HG02610 (cell line): ENCODE data around the gene PHLPP1.

Experiments used
- ATAC-seq: cut with Tn5 transposase; IDR thresholded peaks from one replicate; pipeline ENCODE4 v1.9.1; 2021; ENCODE audit warnings: mild to moderate bottlenecking, moderate library complexity; ENCODE audit not compliant: unreplicated experiment

Gene PHLPP1

DNA sequence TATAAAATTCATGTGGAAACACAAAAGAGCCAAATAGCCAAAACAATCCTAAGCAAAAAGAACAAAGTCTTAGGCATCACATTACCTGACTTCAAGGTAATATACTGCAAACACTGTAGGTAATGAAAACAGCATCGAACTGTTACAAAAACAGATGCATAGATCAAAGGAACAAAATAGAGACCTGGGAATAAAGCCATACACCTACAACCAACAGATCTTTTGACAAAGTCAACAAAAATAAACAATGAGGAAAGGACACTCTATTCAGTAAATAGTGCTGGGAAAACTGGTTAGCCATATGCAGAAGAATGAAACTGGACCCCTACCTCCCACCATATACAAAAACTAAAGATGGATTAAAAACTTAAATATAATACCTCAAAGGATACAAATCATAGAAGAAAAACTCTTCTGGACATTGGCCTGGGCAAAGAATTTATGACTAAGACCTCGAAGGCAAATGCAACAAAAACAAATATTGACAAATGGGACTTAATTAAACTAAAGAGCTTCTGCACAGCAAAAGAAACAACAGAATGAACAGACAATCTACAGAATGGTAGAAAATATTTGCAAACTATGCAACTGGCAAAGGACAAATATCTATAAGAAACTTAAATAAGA, 218.0 kb downstream of the PHLPP1 start:
- ATAC-seq, result no peak

DNA sequence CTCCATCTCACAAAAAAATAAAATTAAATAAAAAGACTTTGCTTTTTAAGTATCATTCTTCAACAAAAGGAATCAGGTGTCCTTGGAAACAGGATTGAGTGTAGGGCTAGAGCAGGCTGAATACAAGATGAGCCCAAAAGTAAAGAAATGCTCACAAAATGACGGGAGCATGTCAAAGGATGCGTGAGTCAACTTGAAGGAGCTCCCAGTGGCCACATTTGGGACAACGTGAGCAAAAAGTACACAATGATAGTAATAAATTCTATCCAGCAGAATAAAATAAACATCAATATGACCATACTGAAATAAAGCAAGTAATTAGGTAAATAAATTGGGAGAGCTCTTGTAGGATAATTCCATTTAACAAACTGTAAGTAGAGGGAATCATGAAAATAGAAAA, 220.7 kb downstream of the PHLPP1 start:
- no peak for ATAC-seq

DNA sequence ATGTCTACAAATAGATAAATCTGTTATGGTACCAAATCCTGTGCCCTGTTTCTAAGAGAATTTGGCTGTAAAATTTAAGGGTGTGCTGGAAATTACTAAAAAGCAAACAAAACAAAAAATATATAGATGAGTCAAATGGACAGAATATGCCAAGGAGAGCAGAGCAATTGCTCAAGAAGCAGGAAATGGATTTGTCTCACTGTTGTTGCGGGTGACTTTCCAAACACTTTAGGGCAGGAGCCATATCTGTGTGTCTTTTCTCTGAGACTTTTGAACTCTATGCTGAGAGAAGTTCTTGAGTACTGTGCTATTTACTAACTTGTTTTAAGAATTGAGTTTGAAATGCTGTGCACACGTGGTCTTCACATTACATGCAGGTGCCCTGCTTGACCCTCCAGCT, 221.7 kb downstream of the PHLPP1 start:
- ATAC-seq, result no peak

DNA sequence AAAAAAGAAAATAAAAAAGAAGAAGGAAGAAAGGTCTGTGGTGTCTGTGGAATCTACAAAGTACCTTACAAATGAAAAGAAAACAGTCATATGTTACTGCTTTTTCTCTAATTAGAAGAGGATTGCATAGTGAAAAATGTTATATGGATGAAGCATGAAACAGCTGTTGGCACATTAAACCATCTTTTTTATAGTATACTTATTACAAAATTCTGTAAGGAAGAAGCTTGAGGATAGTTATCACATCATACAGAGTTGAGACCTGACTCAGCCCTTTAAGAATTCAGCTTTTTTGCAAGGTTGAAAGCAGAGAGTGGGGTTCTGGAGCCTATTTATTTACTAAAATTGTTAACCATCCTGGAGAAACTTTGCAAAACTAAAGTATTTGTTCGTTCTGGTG, 222.7 kb downstream of the PHLPP1 start:
- no peak for ATAC-seq

DNA sequence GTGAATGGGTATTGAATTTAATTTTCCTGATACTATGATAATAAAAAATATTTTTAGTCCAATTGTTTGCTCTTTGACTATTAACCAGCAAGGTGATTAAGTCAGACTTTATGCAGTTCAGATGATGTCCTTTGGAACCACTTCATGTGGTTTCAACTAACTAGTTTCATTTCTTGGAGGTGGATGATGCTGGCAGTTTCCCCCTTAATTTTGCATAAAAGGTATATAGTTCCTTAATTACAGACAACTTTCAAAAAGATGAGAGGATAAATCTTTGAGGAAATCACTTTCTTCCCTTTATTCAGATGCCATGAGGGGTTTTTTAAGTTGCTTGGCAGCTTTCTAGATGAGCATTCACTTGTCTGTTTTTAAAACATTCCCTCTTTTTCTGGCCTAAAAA, 223.1 kb downstream of the PHLPP1 start:
- peak; percentile 68 for ATAC-seq

DNA sequence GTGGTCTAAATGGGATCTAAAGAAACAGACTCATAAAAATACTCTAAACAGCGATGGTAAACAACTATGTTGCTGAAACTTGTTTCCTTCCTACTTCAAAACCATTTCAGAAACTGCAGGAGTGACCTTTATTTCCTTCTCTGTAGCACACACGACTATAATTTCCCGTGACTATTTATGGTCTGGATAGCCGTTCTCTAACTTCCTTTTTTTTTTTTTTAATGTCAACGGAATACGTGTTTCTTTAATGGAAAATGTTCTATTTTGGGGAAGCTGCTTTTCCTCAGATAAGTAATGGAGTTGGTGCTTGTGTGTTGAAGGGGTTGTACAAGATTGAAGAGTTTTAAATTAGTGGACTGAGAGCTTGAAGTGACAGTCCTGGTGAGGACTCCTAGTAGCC, 224.1 kb downstream of the PHLPP1 start:
- no peak for ATAC-seq

DNA sequence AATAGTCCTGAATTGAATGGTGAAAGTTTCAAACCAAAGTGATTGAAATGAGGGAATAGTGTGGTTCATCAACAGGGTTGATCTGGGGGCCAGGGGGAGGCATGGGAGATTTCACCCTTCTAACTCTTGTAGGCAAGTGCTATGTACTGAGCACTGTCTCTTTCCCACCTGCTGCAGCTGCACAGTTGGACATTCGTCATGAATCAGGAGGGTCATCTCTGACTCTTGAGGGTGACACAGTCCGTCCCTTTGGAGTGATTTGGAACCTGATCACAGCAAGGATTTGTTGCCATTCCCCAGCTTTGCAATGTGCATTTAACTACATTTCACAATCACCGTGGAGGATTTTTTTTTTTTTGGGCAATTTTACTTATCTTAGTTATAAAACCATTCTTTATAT, 224.6 kb downstream of the PHLPP1 start:
- ATAC-seq, result no peak

DNA sequence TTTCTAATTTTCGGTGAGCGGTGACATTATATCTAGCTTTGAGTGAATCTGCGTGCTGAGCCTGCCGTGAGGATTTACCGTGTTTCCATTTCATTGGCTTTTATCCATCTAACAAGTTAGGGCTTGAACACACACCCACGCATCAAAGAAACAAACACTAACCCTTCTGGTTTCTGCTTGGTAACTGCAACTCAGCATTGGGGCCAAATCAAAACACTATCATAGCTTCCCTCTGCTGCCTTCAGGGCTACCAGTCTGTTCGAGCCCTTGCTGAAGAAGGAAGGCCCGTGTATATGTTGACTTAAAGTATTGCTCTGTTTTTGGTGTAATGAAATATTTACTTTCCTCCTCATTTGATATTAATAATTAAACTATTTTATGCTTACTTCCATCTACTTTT, 227.2 kb downstream of the PHLPP1 start:
- ATAC-seq, result no peak

DNA sequence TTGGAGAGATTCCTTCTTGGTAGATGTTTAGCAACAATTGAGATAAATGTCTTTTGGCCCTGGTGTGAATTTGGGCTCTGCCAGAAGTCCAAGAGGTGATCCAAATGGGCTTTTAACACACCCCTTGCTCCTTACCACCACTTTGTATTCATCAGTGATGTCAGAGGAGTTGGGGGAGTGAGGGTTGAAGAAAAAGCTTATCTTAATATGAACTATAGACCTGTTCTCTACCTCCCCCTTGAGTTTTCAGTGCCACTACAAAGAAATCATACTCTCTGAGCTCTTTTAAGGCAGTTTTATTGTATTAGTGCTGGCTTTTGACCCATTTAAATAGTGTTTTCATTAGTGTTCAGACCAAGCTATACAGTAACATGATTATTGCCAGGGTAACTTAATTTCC, 229.1 kb downstream of the PHLPP1 start:
- ATAC-seq, result no peak

DNA sequence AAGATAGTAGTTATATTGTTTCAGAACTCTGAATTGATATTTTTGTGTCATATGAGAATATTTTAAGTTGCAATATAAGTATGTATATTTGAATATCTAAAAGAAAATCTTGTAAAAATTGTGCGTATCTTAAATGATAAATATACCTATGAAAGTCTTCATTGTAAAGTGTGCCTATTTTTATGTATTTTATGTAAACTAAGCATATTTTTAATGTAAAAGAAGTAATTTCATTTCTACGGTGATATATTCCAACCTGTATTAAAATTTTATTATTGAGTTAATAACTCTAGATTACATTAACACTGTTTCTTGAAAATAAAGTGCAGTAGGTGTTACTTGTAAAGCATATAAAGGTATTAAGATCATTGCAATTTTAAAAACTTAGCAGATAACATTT, 233.4 kb downstream of the PHLPP1 start:
- ATAC-seq, result no peak

DNA sequence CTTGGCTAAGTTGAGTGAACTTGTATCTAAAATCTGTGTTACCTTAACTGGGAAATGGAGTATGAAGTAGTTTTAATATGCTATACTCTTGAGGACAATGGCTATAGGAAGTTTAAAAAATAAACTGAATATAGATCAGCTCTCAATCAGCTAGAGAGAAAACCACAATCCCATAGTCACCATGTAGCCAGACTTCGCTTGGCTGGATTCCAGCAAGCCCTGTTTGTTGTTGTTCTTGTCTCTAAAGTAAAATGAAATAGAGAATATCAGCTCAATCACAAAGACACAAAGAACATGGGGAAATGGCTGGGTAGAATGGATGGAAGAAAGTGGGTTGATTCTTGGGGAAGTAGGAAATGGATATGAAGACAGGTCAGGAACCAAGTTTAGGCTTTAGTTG, 234.9 kb downstream of the PHLPP1 start:
- ATAC-seq, result no peak

DNA sequence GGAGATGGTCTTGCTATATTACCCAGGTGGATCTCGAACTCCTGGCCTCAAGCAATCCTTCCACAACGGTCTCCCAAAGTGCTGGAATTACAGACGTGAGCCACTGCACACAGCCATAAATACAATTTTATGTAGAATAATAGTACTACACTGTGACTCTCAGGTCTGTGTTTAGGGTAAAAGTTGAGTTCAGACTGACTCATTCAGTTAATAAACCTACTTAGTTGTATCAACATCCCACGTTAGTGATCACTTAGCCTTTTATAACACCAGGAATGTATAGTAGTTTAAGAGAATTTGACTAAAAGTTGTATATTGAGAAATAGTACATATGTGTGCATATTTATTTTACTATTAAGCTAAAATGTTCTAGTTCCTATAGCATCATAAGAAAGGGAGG, 237.5 kb downstream of the PHLPP1 start:
- ATAC-seq, result no peak

DNA sequence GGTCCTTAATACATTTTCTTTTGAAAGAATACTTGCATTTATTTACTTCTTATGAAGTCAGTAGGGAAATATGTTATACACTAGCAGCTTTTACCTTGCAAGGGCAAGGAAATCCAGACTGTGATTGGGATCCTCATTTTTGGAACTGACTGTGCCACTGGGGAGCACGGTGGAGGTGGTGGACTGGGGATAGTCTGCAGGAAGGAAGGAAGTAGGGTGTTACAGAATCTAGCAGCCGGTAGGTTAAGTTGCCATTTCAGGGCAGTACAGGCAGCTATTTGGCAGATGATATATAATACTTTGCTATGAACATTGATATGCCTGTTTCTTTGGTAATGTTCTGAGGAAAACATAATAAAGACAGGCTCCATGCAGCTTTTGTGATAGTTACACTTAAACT, 238.3 kb downstream of the PHLPP1 start:
- no peak for ATAC-seq

DNA sequence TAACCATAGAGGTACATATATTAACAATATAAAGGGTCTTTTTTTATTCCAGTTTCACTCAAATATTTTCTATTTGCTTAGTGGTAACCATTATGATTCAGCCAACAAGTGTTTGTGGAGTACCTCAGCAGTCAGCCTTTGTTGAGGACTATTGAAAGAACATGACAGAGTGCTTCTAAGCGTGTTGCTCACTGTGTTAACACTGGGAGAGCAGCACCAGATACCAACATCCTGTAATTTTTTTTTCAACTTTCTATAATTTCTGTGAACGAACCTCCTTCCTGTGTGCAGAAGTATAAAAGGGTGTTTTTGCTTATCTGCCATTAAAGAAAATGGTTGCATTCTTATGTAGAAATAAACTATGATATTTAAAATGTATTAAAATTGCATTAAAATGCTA, 239.0 kb downstream of the PHLPP1 start:
- no peak for ATAC-seq

DNA sequence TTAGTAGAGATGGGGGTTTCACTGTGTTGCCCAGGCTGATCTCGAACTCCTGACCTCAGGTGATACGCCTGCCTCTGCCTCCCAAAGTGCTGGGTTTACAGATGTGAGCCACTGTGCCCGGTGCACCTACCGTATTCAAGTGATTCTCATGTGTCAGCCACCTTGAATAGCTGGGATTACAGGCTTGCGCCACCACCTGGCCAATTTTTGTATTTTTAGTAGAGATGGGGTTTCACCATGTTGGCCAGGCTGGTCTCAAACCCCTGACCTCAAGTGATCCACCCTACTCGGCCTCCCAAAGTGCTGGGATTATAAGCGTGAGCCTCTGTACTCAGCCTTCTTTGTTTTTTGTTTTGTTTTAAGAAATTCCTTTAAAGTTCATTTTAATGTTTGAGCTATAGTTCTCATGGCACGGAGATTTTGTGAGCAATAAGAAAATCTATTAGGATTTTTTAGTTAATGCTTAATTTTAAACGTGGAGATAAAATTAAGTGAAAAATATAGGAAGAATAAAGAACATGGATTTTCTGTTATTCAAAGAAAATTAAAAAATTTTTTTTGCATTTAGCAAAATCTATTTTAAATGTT, 242.6 kb downstream of the PHLPP1 start:
- ATAC-seq, result peak; percentile 61

DNA sequence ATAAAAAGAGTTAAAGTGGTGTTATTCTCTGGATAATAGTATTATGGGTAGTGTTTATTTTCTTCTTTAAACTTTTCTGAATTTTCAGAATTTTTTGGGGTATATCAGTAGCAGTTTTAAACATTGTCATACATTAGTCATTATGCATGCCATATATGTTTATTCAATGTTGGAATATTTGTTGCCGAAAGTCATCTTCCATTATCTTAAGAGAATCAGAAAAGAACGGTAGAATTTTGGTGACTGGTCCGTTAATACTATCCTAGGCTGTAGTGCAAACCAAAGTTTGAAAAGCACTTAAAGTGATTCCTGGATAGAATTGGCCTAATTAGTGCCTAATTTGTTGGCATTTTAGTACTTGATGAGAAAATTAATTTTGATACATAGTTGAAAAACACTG, 244.1 kb downstream of the PHLPP1 start:
- ATAC-seq, result no peak

DNA sequence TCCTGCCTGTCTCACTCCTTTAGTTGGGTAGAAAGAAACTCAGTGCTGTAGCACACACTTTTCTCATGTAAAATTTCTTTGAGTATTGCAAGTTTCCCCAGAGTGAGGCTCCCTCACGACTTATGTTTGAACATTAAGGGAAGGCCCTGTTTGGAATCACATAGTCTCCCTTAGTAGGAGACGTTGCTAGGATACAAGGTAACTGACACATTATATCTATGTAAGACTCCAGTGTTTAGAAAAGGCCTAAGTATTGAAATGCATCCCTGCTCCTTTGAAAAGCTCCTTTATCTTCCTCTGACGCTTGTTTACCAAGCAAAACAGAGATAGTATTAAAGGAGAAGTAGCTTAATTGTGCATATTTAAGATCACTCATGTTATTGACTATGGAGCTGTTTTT, 248.2 kb downstream of the PHLPP1 start:
- ATAC-seq, result no peak

DNA sequence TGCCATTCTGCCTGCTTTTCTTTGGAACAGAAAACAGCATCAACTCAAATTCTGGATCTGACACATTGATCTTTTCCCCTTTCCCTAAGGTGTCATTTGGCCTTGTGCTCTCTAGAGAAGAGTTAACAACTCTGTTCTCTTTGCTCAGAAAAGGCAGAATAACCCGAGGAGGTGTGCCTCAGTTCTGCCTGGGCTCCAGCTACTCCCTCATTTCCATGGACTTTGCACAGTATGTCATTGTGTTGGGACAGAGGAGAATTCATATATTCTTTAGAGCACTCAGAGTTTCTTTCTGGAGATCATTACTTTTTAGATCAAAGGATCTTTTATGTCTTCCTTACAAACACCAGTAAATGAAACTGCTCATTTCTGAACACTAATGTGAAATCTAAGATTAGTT, 249.1 kb downstream of the PHLPP1 start:
- no peak for ATAC-seq

DNA sequence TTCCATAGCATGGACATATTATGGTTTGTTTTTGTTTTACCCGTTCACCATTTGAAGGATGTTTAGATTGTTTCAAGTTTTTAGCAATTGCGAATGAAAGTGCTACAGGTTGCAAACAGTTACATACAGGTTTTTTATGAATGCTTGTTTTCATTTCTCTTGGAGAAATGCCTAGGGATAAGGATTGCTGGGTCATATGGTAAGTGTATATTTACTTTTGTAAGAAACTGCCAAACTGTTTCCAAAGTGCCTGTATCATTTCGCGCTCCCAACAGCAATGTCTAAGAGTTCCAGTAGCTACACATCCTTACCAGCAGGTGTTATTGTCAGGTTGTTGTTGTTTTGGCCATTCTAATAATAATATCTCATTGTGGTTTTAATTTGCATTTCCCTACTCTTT, 251.7 kb downstream of the PHLPP1 start:
- ATAC-seq, result no peak

DNA sequence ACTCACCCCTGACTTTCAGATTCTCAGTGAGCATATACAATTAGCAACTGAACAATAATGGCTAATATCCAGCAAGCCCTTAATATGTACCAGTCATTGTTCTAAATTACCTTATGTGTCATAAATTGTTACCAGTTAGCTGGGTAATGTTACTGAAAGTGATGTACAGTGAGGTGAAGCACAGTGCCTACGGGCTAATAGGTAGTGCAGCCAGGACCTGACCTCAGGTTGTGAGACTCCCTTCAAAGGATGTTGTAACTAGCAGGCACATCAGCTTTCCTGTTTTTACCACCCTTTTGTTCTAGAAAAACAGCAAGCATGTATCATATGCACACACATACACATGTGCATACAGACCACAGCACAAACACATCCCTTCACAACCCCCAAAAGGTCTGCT, 258.3 kb downstream of the PHLPP1 start:
- ATAC-seq, result no peak

DNA sequence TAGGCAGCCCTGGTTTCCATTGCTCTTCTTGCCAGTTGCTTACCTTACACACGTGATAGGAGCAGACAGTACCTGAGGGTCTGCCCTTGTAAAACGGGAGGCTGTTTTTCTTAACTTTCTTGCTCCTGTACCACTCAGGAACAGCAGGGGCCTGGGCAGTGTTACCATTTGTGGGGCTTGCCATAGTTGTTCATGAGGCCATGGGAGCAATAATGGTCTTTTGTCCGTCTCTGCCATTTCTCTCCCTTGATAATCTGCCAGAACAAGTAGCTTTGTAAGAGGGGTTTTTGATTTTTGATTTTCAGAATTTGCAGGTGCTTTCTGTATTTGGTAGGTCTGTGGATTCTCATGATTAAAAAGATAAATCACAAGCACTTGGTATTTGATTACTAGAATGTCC, 259.0 kb downstream of the PHLPP1 start:
- no peak for ATAC-seq

DNA sequence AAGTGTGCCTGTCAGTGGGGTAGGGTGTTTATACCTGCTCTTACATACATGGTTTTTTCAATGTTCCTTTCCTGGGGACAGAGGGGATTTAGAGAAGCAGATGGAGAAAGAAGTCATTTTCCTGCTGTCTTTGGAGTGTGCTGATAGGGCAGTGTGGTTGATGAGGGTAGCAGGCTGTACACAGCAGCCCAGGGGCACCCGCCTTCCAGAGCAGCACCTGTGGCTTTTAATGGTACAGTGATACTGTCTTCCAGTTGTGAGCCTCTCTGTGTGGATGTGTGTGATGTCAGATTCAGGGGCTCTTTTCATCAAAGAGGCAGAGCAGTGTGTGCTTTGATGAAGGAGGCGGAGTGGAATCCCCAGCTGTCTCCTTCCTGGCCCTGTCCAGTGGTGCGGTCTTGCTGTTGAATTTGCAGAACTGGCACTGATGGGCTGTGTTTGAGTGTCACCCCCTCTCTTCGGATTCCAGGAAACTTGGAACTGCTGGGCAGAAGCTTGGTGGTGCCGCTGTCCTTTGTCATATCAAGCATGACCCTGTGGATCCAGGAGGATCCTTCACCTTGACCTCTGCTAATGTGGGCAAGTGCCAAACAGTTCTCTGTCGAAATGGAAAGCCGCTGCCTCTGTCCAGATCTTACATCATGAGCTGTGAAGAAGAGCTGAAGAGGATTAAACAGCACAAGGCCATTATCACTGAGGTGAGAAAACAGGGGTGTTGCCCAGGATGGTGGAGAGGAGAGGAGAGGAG, 259.8 kb downstream of the PHLPP1 start:
- no peak for ATAC-seq

DNA sequence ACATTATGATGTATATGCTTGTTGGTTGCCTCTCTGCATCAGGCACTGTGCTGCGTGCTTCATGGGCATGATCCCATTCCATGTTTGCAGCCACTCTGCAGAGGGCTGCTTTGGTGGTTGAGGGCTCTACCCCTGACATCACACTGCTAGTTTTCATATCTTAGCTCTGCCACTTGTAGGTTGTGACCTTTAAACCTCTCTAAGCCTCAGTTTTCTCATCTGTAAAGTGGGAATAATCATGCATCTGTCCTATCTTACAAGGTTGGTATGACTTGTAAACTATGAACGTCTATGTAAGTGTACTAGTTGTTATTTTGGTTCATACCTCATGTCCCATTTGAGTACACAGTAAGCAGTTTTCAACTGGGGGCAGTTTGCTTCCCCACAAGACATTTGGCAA, 260.4 kb downstream of the PHLPP1 start:
- ATAC-seq, result no peak
